ENCODE measurements around the gene PPP4R4.

PPP4R4 gene

DNA sequence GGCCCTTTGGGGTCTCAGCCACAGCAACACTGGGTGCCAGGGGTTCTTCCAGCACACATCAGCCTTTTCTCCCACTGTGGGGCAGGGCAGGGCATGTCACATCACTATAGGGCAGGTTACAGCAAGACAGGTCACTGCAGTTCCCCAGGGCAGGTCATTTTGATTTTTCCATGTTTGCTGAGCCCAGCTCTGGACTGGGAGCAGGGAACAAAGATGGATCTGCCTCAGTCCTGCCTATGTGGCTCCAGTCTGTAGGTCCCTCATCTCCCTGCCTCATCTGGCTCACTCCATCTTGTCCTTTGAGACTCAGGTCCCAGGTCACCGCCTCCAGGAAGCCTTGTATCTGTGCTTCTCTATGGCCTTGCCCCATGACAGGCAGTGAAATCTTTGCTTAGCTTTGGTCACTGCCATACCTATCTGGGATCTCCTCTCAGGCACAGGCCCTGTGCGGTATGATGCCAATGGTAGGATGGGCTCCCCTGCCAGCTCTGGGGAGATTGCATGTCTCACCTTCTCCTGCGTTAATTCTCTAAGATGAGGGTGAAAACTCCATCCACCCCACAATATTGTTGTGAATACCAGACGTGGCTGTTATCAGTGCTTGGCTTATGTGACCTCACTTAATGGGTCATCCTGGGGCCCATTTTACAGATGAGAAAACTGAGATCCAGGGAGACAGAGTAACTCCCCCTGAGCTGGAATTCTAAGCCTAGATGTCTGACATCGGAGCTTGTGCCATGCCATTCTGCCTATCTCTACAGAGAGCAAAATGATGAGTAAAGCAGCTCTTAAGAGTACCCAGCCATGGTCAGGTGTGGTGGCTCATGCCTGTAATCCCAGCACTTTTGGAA is 147.5 kb downstream of the PPP4R4 start:
- peaks cover 0 to 2% of the 10 kb centered on the region in 2 donors for H3K4me1 ChIP-seq (ENCODE audit: control insufficient read depth in 2 of 2, insufficient read depth in 1 of 2, low read depth in 1 of 2, low read length in 2 of 2)
- DNase-seq (ENCODE audit: low spot score): no peak
- H2AFZ ChIP-seq (ENCODE audit: low read length): no peak overlapping the region
- no peaks in the 10 kb centered on the region for H3K36me3 ChIP-seq (replicated peaks in 1 of 2; ENCODE audit: control insufficient read depth in 2 of 2, insufficient read depth in 2 of 2, low read length in 2 of 2)
- H3K4me2 ChIP-seq (ENCODE audit: insufficient read depth, low read length, poor library complexity, severe bottlenecking): no peak overlapping the region
- no peak overlapping the region for H4K8ac ChIP-seq (ENCODE audit: low read depth, low read length)
- H3K9ac ChIP-seq (ENCODE audit: low read depth, low read length, poor library complexity): no peak overlapping the region
- no peak overlapping the region for H2BK120ac ChIP-seq (ENCODE audit: low read depth, low read length)
- no peak overlapping the region for H3K18ac ChIP-seq (ENCODE audit: low read length)
- H3K9me3 ChIP-seq (replicated peaks in 1 of 2; ENCODE audit: control insufficient read depth in 2 of 2, insufficient read depth in 1 of 2, low read depth in 1 of 2, low read length in 2 of 2): no peaks in the 10 kb centered on the region
- H4K91ac ChIP-seq (ENCODE audit: low read depth, low read length, poor library complexity): no peak overlapping the region
- WGBS, 2 donors (ENCODE audit: extremely low coverage in 2 of 2, insufficient read length in 2 of 2, insufficient replicate concordance in 1 of 2): no CpG with 5 or more reads among the region's 5 CpGs
- no peak overlapping the region for H3K23ac ChIP-seq (ENCODE audit: low read depth, low read length, poor library complexity)
- H2BK15ac ChIP-seq (ENCODE audit: low read length): no peak overlapping the region
- H2BK5ac ChIP-seq (ENCODE audit: low read length): no peak overlapping the region
- H3K27me3 ChIP-seq (ENCODE audit: control insufficient read depth in 3 of 3, insufficient read depth in 3 of 3, low read depth in 1 of 3, low read length in 3 of 3): no peaks in the 10 kb centered on the region
- no peak overlapping the region for H3K27ac ChIP-seq (replicated peaks; ENCODE audit: low read length)
- no peak overlapping the region for H2AK5ac ChIP-seq (ENCODE audit: low read depth, low read length)
- H3K14ac ChIP-seq (ENCODE audit: low read length): no peak overlapping the region
- H2BK12ac ChIP-seq (ENCODE audit: low read length): no peak overlapping the region
- H3K79me1 ChIP-seq (ENCODE audit: low read depth, low read length): no peaks in the 10 kb centered on the region
- H3K4me3 ChIP-seq (ENCODE audit: low read length in 2 of 2): no peak overlapping the region
- no peak overlapping the region for H3K4ac ChIP-seq (ENCODE audit: low read length)

- no peak within 1 kb of the TSS for H3K4me2 ChIP-seq (ENCODE audit: insufficient read depth, low read length, poor library complexity, severe bottlenecking)
- no peak within 1 kb of the TSS for H3K27ac ChIP-seq (replicated peaks; ENCODE audit: low read length)
- no peak for DNase-seq (ENCODE audit: low spot score)
- no peaks in the 10 kb centered on the region for H3K36me3 ChIP-seq (replicated peaks in 1 of 2; ENCODE audit: control insufficient read depth in 2 of 2, insufficient read depth in 2 of 2, low read length in 2 of 2)
- H4K91ac ChIP-seq (ENCODE audit: low read depth, low read length, poor library complexity): no peak within 1 kb of the TSS
- WGBS, 2 donors (ENCODE audit: extremely low coverage in 2 of 2, insufficient read length in 2 of 2, insufficient replicate concordance in 1 of 2): no CpG with 5 or more reads among the region's 15 CpGs
- H4K8ac ChIP-seq (ENCODE audit: low read depth, low read length): no peak within 1 kb of the TSS
- H3K9me3 ChIP-seq (replicated peaks in 1 of 2; ENCODE audit: control insufficient read depth in 2 of 2, insufficient read depth in 1 of 2, low read depth in 1 of 2, low read length in 2 of 2): no peaks in the 10 kb centered on the region
- no peak within 1 kb of the TSS for H3K4me3 ChIP-seq (ENCODE audit: low read length in 2 of 2)
- no peak within 1 kb of the TSS for H2BK15ac ChIP-seq (ENCODE audit: low read length)
- no peak within 1 kb of the TSS for H2BK12ac ChIP-seq (ENCODE audit: low read length)
- peak within 1 kb of the TSS; percentile 3 for H2AFZ ChIP-seq (ENCODE audit: low read length)
- H2AK5ac ChIP-seq (ENCODE audit: low read depth, low read length): peak within 1 kb of the TSS; percentile 42
- H3K23ac ChIP-seq (ENCODE audit: low read depth, low read length, poor library complexity): no peak within 1 kb of the TSS
- H3K18ac ChIP-seq (ENCODE audit: low read length): peak within 1 kb of the TSS; percentile 6
- no peak within 1 kb of the TSS for H2BK5ac ChIP-seq (ENCODE audit: low read length)
- H3K4me1 ChIP-seq (ENCODE audit: control insufficient read depth in 2 of 2, insufficient read depth in 1 of 2, low read depth in 1 of 2, low read length in 2 of 2): peaks cover 0 to 2% of the 10 kb centered on the region in 2 donors
- no peak within 1 kb of the TSS for H3K14ac ChIP-seq (ENCODE audit: low read length)
- no peaks in the 10 kb centered on the region for H3K79me1 ChIP-seq (ENCODE audit: low read depth, low read length)
- no peak within 1 kb of the TSS for H3K9ac ChIP-seq (ENCODE audit: low read depth, low read length, poor library complexity)
- no peaks in the 10 kb centered on the region for H3K27me3 ChIP-seq (ENCODE audit: control insufficient read depth in 3 of 3, insufficient read depth in 3 of 3, low read depth in 1 of 3, low read length in 3 of 3)
- H3K4ac ChIP-seq (ENCODE audit: low read length): no peak within 1 kb of the TSS
- no peak within 1 kb of the TSS for H2BK120ac ChIP-seq (ENCODE audit: low read depth, low read length)
Measured at GRCh38 chr14:94322648-94323570, 148.8 kb downstream of the PPP4R4 start, which contains the start of gene SERPINA6. Gene SERPINA6 (minus strand): TSS chr14:94323336. CDS start chr14:94314648, 8,688 bp downstream.

DNA sequence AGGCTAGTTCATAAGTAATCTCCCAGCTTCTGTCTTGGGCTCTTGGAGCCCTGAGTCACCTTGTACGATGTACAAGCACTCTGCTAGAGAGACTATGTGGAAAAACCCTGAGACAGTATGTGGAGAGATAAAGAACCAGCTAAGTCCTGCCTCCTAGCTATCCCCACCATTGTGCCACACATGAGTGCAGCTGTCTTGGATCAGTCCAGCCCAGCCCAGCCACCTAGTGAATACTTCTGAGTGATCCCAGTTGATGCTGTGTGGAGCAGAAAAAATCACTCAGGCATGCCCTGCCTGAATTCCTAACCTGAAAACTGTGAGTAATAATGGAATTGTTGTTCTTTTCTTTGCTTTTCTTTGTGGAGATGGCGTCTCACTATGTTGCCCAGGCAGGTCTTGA is 154.1 kb downstream of the PPP4R4 start:
- H3K4ac ChIP-seq (ENCODE audit: low read length): no peak overlapping the region

More for the DNA sequence above, 154.1 kb downstream of the PPP4R4 start:
- no CpG with 5 or more reads among the region's 2 CpGs for WGBS, 2 donors (ENCODE audit: extremely low coverage in 2 of 2, insufficient read length in 2 of 2, insufficient replicate concordance in 1 of 2)
- H2BK120ac ChIP-seq (ENCODE audit: low read depth, low read length): no peak overlapping the region
- H4K8ac ChIP-seq (ENCODE audit: low read depth, low read length): no peak overlapping the region
- H2AK5ac ChIP-seq (ENCODE audit: low read depth, low read length): no peak overlapping the region
- H2BK15ac ChIP-seq (ENCODE audit: low read length): no peak overlapping the region
- H3K79me1 ChIP-seq (ENCODE audit: low read depth, low read length): no peaks in the 10 kb centered on the region
- no peak overlapping the region for H3K27ac ChIP-seq (replicated peaks; ENCODE audit: low read length)
- H2AFZ ChIP-seq (ENCODE audit: low read length): no peak overlapping the region
- H3K36me3 ChIP-seq (replicated peaks in 1 of 2; ENCODE audit: control insufficient read depth in 2 of 2, insufficient read depth in 2 of 2, low read length in 2 of 2): no peaks in the 10 kb centered on the region
- H3K9ac ChIP-seq (ENCODE audit: low read depth, low read length, poor library complexity): no peak overlapping the region
- H2BK5ac ChIP-seq (ENCODE audit: low read length): no peak overlapping the region
- DNase-seq (ENCODE audit: low spot score): no peak
- no peaks in the 10 kb centered on the region for H3K4me1 ChIP-seq (ENCODE audit: control insufficient read depth in 2 of 2, insufficient read depth in 1 of 2, low read depth in 1 of 2, low read length in 2 of 2)
- H3K23ac ChIP-seq (ENCODE audit: low read depth, low read length, poor library complexity): no peak overlapping the region
- no peak overlapping the region for H3K4me3 ChIP-seq (ENCODE audit: low read length in 2 of 2)
- peaks cover 0 to 2% (median 0%) of the 10 kb centered on the region in 3 experiments for H3K27me3 ChIP-seq (ENCODE audit: control insufficient read depth in 3 of 3, insufficient read depth in 3 of 3, low read depth in 1 of 3, low read length in 3 of 3)
- no peak overlapping the region for H3K4me2 ChIP-seq (ENCODE audit: insufficient read depth, low read length, poor library complexity, severe bottlenecking)
- no peak overlapping the region for H3K14ac ChIP-seq (ENCODE audit: low read length)
- no peak overlapping the region for H4K91ac ChIP-seq (ENCODE audit: low read depth, low read length, poor library complexity)
- no peak overlapping the region for H3K18ac ChIP-seq (ENCODE audit: low read length)
- H2BK12ac ChIP-seq (ENCODE audit: low read length): no peak overlapping the region
- H3K9me3 ChIP-seq (replicated peaks in 1 of 2; ENCODE audit: control insufficient read depth in 2 of 2, insufficient read depth in 1 of 2, low read depth in 1 of 2, low read length in 2 of 2): no peaks in the 10 kb centered on the region

Measured in neuronal stem cell (in vitro differentiated cells).